Loucy (cell line): ENCODE results near the gene MSRB2.

Source experiments
- EZH2phosphoT487 ChIP-seq: fragments of 200-600 bp; IDR thresholded peaks from 2 replicates; pipeline ENCODE4 v1.6.1; 2018; ENCODE audit warnings: antibody characterized with exemption, mild to moderate bottlenecking, moderate library complexity, borderline replicate concordance
- TF ChIP-seq, protein P1 (sequence below): fragments of 200-600 bp; sonication (generic); conservative IDR thresholded peaks from 2 replicates; pipeline ENCODE4 v1.5.1; 2014; ENCODE audit warnings: mild to moderate bottlenecking, antibody characterized with exemption, low read length

DNA sequence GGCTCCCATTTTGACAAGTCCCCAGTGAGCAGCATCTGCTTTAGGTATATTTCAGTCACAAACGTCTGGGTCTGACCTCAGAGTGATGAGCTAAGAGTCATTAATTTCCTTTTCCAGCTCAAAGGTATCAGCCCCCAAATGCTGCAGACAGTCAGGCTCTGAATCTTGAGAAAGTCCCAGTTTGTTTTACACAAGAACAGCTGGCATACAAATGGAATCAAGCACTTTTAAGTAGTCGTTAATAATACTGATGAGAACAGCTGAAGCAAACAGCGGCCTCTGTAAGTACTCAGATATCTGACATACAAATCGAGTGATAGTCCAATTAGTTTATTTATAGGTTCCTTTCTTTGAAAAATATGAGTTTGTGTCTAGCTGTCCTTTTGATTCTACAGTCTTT lies 49.4 kb upstream of the MSRB2 start:
- TF ChIP-seq EZH2phosphoT487 = no peak
- TF ChIP-seq, protein P1, sequence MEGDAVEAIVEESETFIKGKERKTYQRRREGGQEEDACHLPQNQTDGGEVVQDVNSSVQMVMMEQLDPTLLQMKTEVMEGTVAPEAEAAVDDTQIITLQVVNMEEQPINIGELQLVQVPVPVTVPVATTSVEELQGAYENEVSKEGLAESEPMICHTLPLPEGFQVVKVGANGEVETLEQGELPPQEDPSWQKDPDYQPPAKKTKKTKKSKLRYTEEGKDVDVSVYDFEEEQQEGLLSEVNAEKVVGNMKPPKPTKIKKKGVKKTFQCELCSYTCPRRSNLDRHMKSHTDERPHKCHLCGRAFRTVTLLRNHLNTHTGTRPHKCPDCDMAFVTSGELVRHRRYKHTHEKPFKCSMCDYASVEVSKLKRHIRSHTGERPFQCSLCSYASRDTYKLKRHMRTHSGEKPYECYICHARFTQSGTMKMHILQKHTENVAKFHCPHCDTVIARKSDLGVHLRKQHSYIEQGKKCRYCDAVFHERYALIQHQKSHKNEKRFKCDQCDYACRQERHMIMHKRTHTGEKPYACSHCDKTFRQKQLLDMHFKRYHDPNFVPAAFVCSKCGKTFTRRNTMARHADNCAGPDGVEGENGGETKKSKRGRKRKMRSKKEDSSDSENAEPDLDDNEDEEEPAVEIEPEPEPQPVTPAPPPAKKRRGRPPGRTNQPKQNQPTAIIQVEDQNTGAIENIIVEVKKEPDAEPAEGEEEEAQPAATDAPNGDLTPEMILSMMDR = no peak
